LNCaP clone FGC (cell line): ENCODE measurements around the gene MAGOH.

Experiments
- DNase-seq: peaks from one replicate; pipeline ENCODE4 v3.0.0-alpha.2; 2011; ENCODE audit warnings: low read depth
- H3K4me3 ChIP-seq: 2 replicates; pipeline ENCODE4 v1.5.1; 2011; ENCODE audit warnings: mild to moderate bottlenecking, low read depth, low read length, control low read depth
- TF ChIP-seq, protein P1 (sequence below): IDR thresholded peaks from 2 replicates; pipeline ENCODE4 v1.5.1; 2012; ENCODE audit warnings: mild to moderate bottlenecking; ENCODE audit not compliant: control insufficient read depth, insufficient read depth; ENCODE audit errors: extremely low read depth

Gene MAGOH

DNA sequence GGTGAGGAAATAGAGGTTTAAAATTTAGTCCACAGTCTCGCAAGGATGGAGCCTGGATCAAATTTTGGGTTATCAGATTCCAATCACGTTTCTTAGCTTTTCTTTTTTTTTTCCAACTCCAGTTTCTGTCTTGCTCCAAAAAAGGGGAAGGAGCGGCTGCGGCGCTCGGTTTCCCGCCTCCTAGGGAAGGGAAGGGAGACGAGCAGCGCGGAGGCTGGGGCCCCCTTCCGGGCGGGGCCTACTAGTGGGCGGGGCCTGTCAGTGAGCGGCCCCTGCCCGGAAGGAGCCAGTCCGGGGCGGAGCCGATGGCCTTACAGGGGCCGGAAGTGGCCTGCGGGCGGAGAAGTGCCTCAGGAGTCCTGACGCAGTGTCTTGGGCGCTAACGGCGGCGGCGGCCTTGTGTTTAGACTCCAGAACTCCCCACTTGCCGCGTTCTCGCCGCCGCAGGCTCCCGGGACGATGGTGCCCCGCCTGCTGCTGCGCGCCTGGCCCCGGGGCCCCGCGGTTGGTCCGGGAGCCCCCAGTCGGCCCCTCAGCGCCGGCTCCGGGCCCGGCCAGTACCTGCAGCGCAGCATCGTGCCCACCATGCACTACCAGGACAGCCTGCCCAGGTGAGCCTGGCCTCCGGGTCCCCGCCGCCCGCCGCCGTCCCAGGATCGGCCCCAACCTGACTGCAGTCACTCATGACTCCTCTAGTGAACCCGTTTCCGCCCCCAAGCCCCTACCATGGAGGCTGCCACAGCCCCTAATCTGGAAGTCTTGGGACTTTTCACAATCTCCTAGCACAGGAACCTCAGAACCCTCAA, 41.6 kb downstream of the MAGOH start, which contains the start of gene CPT2:
Gene CPT2 (plus strand): TSS at position 340 of the 806 bp plus-strand sequence. CDS start 120 bp downstream, at position 460.
- peak; percentile 65 for DNase-seq
- H3K4me3 ChIP-seq: peak within 1 kb of the TSS; percentile 92
- TF ChIP-seq, protein P1, sequence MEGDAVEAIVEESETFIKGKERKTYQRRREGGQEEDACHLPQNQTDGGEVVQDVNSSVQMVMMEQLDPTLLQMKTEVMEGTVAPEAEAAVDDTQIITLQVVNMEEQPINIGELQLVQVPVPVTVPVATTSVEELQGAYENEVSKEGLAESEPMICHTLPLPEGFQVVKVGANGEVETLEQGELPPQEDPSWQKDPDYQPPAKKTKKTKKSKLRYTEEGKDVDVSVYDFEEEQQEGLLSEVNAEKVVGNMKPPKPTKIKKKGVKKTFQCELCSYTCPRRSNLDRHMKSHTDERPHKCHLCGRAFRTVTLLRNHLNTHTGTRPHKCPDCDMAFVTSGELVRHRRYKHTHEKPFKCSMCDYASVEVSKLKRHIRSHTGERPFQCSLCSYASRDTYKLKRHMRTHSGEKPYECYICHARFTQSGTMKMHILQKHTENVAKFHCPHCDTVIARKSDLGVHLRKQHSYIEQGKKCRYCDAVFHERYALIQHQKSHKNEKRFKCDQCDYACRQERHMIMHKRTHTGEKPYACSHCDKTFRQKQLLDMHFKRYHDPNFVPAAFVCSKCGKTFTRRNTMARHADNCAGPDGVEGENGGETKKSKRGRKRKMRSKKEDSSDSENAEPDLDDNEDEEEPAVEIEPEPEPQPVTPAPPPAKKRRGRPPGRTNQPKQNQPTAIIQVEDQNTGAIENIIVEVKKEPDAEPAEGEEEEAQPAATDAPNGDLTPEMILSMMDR: no peak

- DNase-seq: no peak
- peak overlapping the region; percentile 92 for H3K4me3 ChIP-seq
- TF ChIP-seq, protein P1: no peak
Observed at GRCh38 chr1:53196017-53196484, 42.3 kb downstream of the MAGOH start.

- H3K4me3 ChIP-seq: no peak overlapping the region
- DNase-seq: no peak
- TF ChIP-seq, protein P1: no peak
Observed at GRCh38 chr1:53195246-53196016, 42.9 kb downstream of the MAGOH start.

DNA sequence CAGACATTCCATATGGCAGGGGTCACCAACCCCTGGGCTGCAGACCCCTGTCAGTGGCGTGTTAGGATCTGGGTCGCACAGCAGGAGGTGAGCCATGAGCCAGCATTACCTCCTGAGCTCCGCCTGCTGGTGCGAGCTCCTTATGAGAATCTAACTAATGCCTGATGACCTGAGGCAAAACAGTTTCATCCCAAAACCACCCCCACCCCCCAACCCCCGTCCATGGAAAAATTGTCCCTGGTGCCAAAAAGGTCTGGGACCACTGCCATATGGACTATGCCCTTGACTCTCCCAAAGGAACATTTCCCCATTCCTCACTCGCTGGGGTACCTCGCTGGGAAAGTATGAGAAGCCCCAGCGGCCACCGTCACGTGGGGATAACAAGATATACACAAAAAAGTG, 48.1 kb downstream of the MAGOH start:
- no peak for DNase-seq
- no peak overlapping the region for H3K4me3 ChIP-seq
- TF ChIP-seq, protein P1: no peak

DNA sequence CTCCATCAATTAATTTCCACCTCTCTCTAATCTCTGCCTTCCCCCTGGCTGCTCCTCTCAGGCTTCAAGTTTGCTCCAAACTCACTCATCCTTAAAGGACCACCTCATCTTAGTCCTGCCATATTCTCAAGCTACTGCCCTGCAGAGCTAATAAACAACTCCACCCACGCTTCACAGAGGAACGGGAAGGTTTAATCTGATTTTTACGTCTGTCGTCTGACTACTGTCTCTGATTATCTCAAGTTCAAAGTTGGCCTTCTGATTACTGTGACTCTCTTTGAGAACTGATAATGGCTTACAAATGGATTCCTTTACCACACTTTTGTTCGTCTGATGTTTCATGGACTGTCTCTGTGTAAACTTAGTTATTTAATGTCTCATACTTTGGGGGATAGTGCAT, 49.3 kb downstream of the MAGOH start:
- H3K4me3 ChIP-seq: no peak overlapping the region
- TF ChIP-seq, protein P1: no peak
- DNase-seq: no peak

- TF ChIP-seq, protein P1: no peak
- H3K4me3 ChIP-seq: no peak overlapping the region
- DNase-seq: no peak
Observed at GRCh38 chr1:53188099-53188498, 50.2 kb downstream of the MAGOH start.
